GM18511 (cell line): Measurements from ENCODE around the gene PDE6B.
"Not testable (repeated sequence)": the region's sequence is repeated elsewhere in the genome, so short reads cannot be mapped to it uniquely, and the experiment has no call there.

Experiments
- ATAC-seq: cut with Tn5 transposase; IDR thresholded peaks from one replicate; pipeline ENCODE4 v1.9.1; 2021; ENCODE audit warnings: mild to moderate bottlenecking, moderate library complexity; ENCODE audit not compliant: unreplicated experiment

Gene PDE6B

DNA sequence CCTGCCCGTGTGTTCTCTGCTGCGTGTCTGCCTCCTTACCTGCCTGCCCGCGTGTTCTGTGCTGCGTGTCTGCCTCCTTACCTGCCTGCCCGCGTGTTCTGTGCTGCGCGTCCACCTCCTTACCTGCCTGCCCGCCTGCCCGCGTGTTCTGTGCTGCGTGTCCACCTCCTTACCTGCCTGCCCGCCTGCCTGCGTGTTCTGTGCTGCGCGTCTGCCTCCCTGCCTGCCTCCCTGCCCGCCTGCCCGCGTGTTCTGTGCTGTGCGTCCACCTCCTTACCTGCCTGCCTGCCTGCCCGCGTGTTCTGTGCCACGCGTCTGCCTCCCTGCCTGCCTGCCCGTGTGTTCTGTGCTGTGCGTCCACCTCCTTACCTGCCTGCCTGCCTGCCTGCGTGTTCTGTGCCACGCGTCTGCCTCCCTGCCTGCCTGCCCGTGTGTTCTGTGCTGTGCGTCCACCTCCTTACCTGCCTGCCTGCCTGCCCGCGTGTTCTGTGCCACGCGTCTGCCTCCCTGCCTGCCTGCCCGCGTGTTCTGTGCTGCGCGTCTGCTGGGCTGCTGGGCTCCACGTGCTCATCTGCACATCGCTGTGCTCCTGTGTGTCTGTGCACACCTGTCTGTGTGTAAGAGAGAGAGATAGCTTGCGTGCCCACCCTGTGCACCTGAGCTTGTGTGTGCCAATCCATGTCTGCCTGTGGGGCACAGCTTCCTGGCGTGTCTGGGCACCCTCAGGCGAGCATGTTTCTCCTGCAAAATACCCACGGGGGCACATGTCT, 9.9 kb downstream of the PDE6B start:
- ATAC-seq: not testable (repeated sequence)

GRCh38 chr4:635851-636627, 10.7 kb downstream of the PDE6B start:
- ATAC-seq: no peak

DNA sequence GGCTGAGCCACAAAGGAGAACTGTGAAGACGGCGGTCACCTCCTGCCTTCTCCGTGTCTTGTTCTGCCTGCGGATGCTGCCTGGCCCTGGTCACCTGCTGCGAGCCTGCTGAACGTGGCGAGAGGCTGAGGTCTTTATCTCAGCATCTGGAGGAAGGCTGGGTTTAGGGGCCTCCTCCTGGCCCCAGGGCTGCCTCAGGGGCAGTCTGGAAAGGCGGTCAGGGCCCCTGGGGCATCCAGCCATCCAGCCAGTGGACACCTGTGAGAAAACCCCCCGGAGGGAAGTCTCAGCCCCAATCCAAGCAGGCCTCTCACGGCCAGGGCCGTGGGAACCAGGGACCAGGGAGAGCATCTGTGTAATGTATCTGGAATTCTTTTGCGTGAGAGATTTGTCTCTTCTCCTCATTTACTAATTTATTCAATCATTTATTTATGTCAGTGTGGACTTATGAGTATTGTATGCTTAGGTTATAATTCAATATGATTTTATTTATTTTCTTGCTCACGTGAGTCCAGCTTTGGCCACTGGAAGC, 11.3 kb downstream of the PDE6B start:
- ATAC-seq: no peak

- ATAC-seq: no peak
Measured at GRCh38 chr4:637536-638280, 12.3 kb downstream of the PDE6B start.

DNA sequence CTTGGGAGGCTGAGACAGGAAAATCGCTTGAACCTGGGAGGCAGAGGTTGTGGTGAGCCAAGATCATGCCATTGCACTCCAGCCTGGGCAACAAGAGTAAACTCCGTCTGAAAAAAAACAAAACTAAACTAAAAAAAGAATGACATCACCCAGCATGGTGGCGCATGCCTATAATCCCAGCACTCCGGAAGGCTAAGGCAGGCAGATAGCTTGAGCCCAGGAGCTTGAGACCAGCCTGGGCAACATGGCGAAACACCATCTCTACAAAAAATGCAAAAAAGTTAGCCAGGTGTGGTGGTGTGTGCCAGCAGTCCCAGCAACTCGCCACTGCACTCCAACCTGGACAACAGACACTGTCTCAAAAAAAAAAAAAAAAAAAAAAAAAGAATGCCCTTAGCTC, 17.0 kb downstream of the PDE6B start:
- not testable (repeated sequence) for ATAC-seq

- ATAC-seq: no peak
Measured at GRCh38 chr4:646460-646859, 21.1 kb downstream of the PDE6B start.

DNA sequence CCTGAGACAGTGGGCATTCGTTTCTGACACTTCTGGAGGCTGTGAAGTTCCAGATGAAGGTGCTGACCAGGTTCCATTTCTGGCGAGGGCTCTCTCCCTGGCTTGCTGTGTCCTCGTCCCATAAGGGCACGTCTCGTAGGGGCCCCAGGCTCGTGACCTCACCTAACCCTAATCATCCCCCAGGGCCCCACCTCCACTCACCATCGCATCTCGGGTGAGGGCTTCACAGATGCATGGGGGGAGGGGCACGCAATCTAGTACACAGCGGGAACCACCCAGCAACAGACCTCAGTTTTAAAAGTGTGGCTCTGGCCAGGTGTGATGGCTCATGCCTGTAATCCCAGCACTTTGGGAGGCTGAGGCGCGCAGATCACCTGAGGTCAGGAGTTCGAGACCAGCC, 22.1 kb downstream of the PDE6B start:
- ATAC-seq: no peak

- no peak for ATAC-seq
Measured at GRCh38 chr4:648579-649292, 23.4 kb downstream of the PDE6B start.

DNA sequence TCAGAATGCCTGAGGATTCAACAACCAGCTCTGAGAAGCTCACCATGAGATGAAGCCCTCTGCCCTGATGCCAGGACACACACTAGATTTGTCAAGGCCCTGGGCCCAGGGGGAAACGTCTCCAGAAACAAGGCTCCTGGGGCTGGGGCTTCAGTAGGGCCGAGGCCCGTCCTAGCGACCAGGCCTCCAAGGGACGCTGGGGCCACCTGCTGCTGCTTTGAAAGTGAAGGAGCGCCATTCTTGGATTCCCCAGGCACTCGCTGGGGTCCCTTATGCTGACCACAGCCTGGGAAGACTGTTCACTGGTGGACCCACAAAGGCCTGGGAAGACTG, 23.9 kb downstream of the PDE6B start:
- no peak for ATAC-seq

- ATAC-seq: no peak
Measured at GRCh38 chr4:649751-650310, 24.5 kb downstream of the PDE6B start.

DNA sequence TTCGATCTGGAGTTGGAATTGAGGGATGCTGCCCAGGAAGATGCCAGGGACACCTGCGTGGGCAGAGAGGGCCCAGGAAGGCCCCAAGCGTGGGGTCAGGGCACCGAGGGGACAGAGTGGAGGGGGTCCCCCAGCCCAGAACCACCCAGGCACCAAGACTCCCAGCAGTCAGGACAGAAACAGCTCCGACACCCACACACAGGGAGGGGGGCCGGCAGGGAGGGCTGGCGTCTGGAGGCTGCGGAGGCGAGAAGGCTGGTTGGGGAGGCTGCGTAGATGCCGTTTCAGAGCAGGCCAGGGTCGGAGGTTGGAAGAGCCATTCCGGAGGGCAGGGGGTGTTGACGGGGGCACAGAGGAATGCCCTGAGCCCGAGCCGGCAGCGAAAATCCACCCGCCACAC, 25.1 kb downstream of the PDE6B start:
- no peak for ATAC-seq

GRCh38 chr4:650951-651883, 25.8 kb downstream of the PDE6B start:
- no peak for ATAC-seq

GRCh38 chr4:651884-652642, 26.7 kb downstream of the PDE6B start:
- ATAC-seq: no peak

- no peak for ATAC-seq
Measured at GRCh38 chr4:653080-653821, 27.9 kb downstream of the PDE6B start.

DNA sequence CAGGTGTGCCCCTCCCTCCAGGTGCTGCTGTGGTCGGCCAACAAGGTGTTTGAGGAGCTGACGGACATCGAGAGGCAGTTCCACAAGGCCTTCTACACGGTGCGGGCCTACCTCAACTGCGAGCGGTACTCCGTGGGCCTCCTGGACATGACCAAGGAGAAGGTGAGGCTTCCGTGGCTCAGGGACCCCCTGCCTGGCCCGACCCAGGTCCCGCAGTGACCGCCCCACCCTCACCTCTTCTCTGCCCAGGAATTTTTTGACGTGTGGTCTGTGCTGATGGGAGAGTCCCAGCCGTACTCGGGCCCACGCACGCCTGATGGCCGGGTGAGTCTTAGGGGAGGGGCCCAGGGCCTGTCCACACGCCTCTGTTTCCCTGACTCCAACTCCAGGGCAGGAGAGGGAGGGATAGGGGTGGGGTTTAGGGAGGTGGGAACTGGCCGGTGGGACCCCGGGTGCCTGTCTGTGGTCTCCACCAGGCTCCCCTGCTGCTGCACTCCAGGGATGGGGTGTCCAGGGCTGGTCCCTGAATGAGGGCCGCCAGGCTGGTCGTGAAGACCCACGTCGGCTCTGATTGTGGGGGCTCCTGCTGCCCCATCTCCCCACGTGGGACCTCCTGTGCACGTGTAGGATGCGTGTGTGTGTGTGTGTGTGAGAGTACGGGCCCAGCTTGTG, 28.6 kb downstream of the PDE6B start:
- no peak for ATAC-seq

DNA sequence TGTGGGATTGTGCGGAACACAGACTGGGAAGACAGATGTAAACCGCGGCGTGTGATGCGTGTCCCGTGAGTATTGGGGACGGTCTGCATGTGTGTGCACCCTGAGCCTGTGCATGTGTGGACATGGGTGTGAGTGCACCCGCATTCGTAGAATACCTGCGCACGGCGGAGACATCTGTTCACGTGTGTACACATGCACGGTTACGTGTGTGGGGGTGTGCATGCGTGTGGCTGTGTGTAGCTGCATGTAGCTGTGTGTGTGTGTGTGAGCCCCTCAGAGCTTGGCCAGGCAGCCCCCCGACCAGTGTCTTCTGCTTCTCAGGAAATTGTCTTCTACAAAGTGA, 29.1 kb downstream of the PDE6B start:
- ATAC-seq: no peak

GRCh38 chr4:654871-655463, 29.6 kb downstream of the PDE6B start:
- ATAC-seq: no peak
